IPS DF 4.7 (cell line): Measurements from ENCODE around the gene SOX8.

Source experiments
- DNase-seq: peaks from one replicate; pipeline ENCODE4 v3.0.0-alpha.2; 2013; ENCODE audit warnings: low spot score; ENCODE audit errors: extremely low read depth

SOX8 gene

DNA sequence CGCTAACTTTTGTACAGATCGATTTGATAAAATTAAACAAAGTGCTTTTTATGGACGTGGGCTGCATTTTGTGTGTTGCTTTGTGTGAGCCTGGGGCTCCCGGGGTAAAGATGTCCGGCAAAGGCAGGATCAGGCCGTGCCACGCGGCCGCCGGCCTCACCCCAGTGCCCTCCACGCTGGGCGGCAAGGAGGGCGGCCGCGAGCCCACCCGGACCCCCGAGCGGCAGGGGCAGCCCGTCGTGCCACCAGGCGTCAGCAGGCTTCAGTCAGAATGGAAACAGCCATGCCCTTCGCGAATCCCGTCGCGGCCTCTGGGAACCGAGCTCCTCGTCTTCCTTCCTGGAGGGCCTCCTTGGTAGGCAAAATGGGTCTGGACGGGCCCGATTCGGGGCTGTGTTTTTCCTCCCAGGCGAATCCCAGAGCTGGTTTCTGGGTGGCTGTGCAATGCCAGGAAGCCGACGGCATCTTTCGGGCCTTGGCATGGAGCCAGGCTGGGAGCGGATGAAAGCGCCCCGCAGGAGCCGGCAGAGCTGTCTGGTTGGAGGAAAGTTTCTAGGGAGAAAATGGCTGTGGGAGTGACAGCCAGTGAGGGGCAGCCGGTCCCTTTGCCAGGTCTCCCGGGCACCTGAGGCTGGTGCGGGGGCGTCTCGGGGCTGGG is 5.5 kb downstream of the SOX8 start:
- DNase-seq, result no peak

GRCh38 chr16:987906-988305 is 6.3 kb downstream of the SOX8 start:
- no peak for DNase-seq

GRCh38 chr16:988471-989353 is 7.1 kb downstream of the SOX8 start:
- no peak for DNase-seq

DNA sequence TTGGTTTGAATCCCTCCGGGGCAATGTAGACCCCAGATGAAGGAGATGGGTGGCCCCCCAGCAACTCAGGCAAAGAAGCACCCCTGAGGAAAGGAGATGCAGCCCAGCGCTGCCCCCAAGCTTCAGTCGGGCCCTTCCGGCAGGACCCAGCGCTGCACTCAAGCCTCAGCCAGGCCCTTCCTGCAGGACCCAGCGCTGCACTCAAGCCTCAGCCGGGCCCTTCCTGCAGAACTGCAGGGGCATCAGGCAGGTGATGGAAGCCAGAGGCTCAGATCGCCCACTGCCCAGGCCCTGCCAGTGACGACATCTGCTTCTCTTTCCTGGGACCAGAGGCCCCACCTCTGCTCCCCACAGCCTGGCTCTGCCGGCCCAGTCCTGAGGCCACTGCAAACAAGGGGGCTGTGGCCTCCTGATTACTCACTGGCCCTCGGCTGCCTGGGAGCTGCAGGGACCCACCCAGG is 7.8 kb downstream of the SOX8 start:
- no peak for DNase-seq

DNA sequence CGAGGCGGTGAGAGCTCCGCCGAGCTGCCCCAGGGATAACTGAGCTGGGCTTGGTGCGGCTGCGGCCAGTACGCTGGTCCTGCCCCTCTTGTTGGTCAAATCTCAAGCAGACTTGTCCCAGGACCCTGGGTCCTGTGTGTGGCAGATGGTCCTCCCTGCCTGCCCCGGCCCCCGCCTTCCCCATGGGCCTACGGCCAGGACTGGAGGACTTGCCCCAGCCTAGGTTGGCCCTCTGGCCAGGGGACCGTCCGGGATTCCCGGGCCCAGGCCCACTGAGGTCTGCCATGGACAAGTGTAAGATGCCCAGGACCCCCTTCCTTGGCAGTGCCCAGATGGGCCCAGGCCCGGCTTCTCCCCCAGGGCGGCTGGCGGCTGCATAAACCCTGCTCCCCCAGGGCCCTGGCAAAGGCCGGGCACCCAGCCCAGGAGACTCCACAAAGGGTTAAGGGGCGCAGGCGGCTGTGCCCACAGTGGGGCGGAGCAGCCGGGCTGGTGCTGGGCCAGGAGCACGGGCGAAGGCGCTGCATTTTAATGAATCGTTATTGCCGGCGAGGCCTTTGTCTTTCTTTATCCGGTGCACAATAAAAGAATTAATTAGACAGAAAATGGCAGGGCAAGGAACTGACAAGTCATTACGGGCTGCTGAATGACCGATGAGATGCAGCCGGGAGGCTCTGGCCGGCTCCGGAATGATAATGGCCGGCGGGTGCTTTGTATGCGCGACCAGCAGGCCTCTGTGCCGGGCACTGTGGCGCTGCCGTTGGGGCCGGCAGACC is 9.1 kb downstream of the SOX8 start:
- no peak for DNase-seq

- no peak for DNase-seq
These were observed 9.8 kb downstream of the SOX8 start for GRCh38 chr16:991345-991744.

DNA sequence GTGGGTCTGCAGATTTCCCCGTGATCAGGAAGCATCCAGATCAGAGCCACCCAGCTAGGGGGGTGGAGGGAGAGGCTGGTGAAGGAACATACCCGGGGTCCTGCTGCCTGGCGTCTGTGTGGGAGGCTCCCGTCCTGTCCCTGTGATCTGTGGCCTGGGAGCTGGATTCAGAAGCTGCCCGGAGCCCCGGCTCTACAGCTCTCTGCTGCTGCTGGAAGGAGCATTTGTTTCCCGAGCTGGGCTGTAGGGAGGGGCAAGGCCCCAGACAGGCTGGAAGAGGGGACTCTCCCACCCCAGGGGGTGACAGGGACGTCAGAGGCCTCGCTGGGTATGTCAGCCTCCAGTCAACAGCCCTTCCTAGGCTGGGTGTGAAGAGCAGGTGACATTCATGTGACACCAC is 10.2 kb downstream of the SOX8 start:
- DNase-seq, result no peak

DNA sequence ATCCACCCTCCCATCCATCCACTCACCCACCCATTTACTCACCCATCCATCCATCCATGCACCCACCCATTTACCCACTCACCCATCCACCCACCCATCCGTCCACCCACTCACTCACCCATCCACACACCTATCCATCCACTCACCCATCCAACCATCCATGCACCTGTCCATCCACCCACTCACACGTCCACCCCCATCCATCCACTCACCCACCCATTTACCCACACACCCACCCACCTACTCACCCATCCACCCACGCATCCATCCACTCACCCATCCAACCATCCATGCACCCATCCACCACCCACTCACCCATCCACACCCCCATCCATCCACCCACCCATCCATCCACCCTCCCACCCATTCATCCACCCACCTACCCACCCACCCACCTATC is 12.2 kb downstream of the SOX8 start:
- no peak for DNase-seq

GRCh38 chr16:995087-995486 is 13.5 kb downstream of the SOX8 start:
- DNase-seq, result no peak

DNA sequence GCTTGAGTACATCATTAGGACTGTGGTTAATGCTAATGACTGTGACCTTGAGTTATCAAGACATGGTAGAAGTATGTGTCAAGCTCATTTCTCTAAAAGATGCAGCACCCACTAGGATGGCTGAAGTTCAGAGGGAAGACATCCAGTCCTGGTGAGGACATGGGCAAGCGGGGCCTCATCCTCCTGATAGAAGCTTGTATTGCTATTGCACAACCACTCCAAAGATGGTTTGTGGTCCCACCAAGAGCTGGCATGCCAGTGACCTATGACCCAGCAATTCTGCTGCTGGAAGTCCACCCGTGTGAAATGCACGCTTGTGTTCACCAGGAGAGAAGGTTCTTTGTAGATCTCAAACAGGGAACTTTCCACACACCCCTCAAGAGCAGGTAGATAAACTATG is 14.2 kb downstream of the SOX8 start:
- DNase-seq, result no peak

DNA sequence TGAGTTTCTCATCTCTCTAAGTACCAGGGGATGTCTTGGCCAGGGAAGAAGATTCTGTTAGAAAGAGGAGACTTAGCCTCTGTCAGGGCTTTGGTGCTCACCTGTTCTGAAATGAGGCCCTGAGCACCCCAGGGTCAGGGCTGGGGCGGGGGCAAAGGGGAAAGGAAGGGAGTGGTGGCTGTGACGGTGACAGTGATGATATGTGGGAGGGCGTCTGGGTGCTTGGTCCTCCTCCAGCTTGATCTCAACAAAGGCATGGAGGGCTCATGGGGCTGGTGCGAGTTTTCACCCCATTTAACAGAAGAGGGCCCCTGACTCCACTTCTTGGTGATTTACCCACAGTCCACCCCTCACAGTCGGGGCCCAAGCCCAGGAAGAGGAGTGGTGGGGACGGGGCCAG is 15.1 kb downstream of the SOX8 start:
- DNase-seq, result no peak

DNA sequence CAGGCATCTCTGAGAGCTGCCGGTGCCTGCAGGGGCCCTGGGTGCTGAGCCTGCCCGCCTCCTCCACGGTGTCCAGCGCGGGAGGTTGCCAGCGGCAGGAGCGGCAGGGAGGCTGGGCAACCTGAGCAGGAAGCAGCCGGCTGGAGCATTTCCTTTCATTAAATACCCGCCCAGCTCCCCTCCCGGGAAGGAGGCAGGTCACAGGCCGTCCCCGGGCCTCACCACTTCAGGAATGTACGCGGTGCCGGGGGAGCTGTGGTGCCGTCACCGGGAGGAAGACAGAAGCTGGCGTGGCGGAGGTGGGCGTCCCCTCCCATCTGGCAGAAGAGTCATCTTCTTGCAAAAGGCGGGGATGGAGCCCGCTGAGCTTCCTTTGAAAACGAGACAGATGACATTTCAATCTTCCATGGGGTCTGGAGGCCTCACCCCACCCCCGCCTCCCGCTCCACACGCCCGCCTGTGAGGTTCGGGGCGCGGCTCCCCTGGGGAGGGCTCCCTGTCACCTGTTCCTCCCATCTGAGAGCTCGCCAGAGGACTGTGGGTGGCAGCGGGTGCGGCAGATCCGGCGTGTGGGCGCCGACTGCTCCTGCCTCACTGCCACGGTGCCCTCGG is 16.0 kb downstream of the SOX8 start:
- DNase-seq, result no peak

GRCh38 chr16:998211-998610 is 16.6 kb downstream of the SOX8 start:
- no peak for DNase-seq

GRCh38 chr16:998615-999014 is 17.0 kb downstream of the SOX8 start:
- no peak for DNase-seq

DNA sequence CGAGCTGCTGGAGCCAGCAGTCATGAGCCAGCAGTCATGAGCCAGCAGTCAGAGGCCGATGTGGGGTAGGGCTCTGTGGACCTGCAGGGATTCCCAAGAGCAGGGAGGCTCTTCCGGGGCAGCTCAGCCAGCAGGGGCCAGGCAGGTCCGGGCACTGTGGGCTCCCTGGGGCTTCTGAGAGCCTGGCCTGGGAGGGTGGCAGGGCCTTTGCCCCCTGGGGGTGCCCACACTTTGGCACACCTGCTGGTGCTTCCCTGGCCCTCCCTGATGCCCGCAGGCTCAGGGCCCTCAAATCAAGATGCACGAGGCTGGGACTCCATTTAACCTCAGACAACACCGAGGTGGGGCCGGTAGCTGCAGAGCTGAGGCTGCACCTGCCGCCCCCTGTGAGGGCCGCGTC is 18.1 kb downstream of the SOX8 start:
- no peak for DNase-seq

- DNase-seq, result no peak
These were observed 19.0 kb downstream of the SOX8 start for GRCh38 chr16:1000608-1001007.

DNA sequence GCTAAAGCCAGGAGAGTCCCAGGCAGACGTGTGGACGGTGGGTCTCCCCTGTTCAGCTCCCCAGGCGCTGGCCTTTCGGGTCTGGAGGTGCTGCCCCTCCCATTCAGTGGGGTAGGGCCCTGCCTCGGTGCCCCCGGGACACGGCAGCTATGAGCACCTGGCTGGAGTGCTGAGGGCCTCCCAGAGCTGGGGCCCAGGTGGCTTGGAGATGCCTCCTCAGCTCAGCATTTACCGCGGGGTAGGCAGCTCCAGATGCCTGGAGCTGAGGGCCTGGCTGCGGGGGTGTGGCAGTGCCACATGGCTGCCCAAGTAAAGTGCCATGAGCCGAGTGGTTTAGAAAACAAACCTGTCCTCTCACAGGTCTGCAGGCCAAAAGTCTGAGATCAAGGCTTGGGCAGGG is 19.5 kb downstream of the SOX8 start:
- no peak for DNase-seq

DNA sequence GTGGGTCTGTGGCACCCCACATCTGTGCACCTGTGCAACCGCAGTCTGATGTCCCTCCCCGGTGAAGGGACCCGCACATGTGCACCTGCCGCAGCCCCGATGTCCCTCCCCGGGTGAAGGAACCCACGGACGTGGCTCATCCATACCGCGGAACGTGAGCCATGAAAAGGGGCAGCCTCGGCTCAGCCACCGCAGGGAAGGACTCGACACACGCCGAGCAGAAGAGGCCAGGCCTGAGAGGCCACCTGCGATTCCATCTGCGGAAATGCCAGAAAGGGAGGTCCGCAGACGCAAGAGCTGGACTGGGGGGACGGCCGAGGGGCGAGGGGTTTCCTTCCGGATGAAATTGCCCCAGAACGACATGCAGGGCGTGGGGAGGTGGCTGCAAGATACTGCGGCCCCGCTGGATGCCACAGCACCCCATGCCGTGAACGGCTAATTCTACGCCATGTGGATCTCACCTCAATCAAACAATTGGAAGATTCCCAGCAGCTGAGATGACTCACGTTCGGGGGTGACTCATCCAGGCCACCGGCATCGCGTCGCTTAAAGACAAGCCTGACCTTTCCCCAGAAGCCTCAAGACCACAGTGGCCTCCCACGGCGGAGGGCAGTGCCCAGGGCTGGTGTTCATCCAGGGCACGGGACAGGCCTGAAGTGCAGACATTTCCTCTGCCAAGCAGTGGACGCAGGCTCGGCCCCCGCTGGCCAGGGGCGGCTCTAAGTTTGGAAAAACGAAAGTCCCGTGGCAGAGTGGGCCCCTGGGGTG is 21.0 kb downstream of the SOX8 start:
- no peak for DNase-seq

DNA sequence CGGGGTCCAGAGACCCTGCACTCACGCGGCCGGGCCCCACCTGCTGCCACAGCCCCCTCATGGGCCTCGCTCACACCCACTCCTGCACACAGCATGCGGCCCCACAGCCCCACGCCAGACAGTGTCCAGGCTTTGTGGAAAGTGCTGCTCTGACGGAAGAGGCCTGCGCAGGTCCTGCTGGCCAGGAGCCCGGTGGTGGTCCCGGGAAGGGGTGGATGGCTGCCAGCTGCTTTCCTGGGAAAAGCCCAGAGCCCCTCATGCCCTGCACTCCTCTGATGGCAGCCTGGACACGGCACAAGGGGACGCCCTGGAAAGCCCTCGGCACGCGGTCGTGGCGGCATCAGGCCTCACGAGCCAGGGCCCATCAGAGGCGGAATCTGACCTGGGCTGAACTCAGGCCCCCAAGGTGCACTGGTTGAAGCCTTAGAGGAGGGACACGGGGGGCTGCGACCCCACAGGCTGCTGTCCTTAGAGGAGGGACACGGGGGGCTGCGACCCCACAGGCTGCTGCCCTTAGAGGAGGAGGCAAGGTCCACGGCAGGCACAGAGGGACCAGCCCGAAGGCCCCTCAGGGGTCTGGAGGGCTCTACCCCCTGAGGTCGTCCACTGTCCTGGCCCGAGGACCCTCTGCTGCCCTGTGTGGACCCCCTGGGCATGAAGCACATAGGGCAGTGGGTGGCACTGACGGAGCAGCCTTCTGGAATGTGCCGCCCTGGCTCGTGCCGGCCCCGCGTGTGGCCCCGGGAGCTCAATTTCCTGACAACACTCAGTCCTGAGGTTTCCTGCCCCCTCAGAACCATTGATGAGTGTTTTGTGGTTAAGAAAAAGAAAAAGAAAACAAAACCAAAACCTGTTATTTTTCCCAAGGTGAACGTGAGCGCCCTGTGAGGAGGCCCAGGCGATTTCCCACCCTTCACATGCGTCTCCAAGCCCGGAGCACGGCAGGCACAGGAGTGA is 22.1 kb downstream of the SOX8 start:
- DNase-seq, result no peak

- DNase-seq, result no peak
These were observed 23.7 kb downstream of the SOX8 start for GRCh38 chr16:1005286-1005685.
